ENCODE measurements around the gene MCOLN2. TPM values are rescaled to one million over a fixed set of nuclear protein-coding genes. Genes with fewer than 3 reads are reported as not detected.

MCOLN2 gene
- total RNA-seq, 1 experiment from 2014 or later = 1.4 TPM

GRCh38 chr1:84944767-84945486 lies 52.0 kb downstream of the MCOLN2 start:
- DNase-seq (ENCODE audit: low read depth in 1 of 2, low spot score in 2 of 2) = peak; percentile 74 to 91
- Histone ChIP-seq H3K27me3 (replicated peaks) (no peaks in the 10 kb centered on the region), H3K9me3 (replicated peaks) (no peaks in the 10 kb centered on the region), H3K36me3 (no peaks in the 10 kb centered on the region), H3K27ac (peak overlapping the region; percentile 73), H3K4me1 (replicated peaks) (peaks cover 20% of the 10 kb centered on the region), H3K4me3 (peak overlapping the region; percentile 30)

GRCh38 chr1:84941843-84942242 lies 55.1 kb downstream of the MCOLN2 start:
- H3K27me3 ChIP-seq (replicated peaks) = no peaks in the 10 kb centered on the region
- no peak for DNase-seq (ENCODE audit: low read depth in 1 of 2, low spot score in 2 of 2)
- H3K4me1 ChIP-seq (replicated peaks) = peaks cover 13% of the 10 kb centered on the region
- H3K9me3 ChIP-seq (replicated peaks) = no peaks in the 10 kb centered on the region
- H3K27ac ChIP-seq = no peak overlapping the region
- H3K36me3 ChIP-seq = no peaks in the 10 kb centered on the region
- no peak overlapping the region for H3K4me3 ChIP-seq

- H3K9me3 ChIP-seq (replicated peaks) = no peaks in the 10 kb centered on the region
- H3K27ac ChIP-seq = no peak overlapping the region
- H3K4me1 ChIP-seq (replicated peaks) = no peaks in the 10 kb centered on the region
- no peaks in the 10 kb centered on the region for H3K36me3 ChIP-seq
- no peak for DNase-seq (ENCODE audit: low read depth in 1 of 2, low spot score in 2 of 2)
- no peaks in the 10 kb centered on the region for H3K27me3 ChIP-seq (replicated peaks)
- no peak overlapping the region for H3K4me3 ChIP-seq
Observed at GRCh38 chr1:84940481-84940880, 56.4 kb downstream of the MCOLN2 start.

- no peak overlapping the region for H3K27ac ChIP-seq
- H3K4me1 ChIP-seq (replicated peaks) = no peaks in the 10 kb centered on the region
- no peaks in the 10 kb centered on the region for H3K9me3 ChIP-seq (replicated peaks)
- no peaks in the 10 kb centered on the region for H3K27me3 ChIP-seq (replicated peaks)
- no peak for DNase-seq (ENCODE audit: low read depth in 1 of 2, low spot score in 2 of 2)
- no peak overlapping the region for H3K4me3 ChIP-seq
- H3K36me3 ChIP-seq = no peaks in the 10 kb centered on the region
Observed at GRCh38 chr1:84939761-84940160, 57.2 kb downstream of the MCOLN2 start.

- no peak for DNase-seq (ENCODE audit: low read depth in 1 of 2, low spot score in 2 of 2)
- no peaks in the 10 kb centered on the region for H3K27me3 ChIP-seq (replicated peaks)
Observed at GRCh38 chr1:84939151-84939550, 57.8 kb downstream of the MCOLN2 start.

GRCh38 chr1:84936116-84936810 lies 60.6 kb downstream of the MCOLN2 start:
- H3K4me3 ChIP-seq = no peak overlapping the region
- H3K9me3 ChIP-seq (replicated peaks) = no peaks in the 10 kb centered on the region
- peaks cover 7% of the 10 kb centered on the region; the same call in 1 of the 2 replicates for H3K27me3 ChIP-seq (replicated peaks)
- DNase-seq (ENCODE audit: low read depth in 1 of 2, low spot score in 2 of 2) = peak in 1 of 2 experiments; percentile 35
- no peak overlapping the region for H3K27ac ChIP-seq
- H3K36me3 ChIP-seq = no peaks in the 10 kb centered on the region
- no peaks in the 10 kb centered on the region for H3K4me1 ChIP-seq (replicated peaks)

More at GRCh38 chr1:84939151-84939550, 57.8 kb downstream of the MCOLN2 start:
- no peaks in the 10 kb centered on the region for H3K4me1 ChIP-seq (replicated peaks)
- no peaks in the 10 kb centered on the region for H3K9me3 ChIP-seq (replicated peaks)
- H3K27ac ChIP-seq = no peak overlapping the region
- H3K4me3 ChIP-seq = no peak overlapping the region
- no peaks in the 10 kb centered on the region for H3K36me3 ChIP-seq

GRCh38 chr1:84933011-84933611 lies 63.8 kb downstream of the MCOLN2 start:
- Histone ChIP-seq H3K36me3 (no peaks in the 10 kb centered on the region), H3K4me1 (replicated peaks) (no peaks in the 10 kb centered on the region), H3K27me3 (replicated peaks) (peaks cover 15% of the 10 kb centered on the region; the same call in 1 of the 2 replicates), H3K9me3 (replicated peaks) (no peaks in the 10 kb centered on the region), H3K4me3 (no peak overlapping the region), H3K27ac (no peak overlapping the region)
- no peak for DNase-seq (ENCODE audit: low read depth in 1 of 2, low spot score in 2 of 2)

- Histone ChIP-seq H3K4me1 (replicated peaks) (no peaks in the 10 kb centered on the region), H3K4me3 (no peak overlapping the region), H3K27me3 (replicated peaks) (peaks cover 15% of the 10 kb centered on the region; the same call in 1 of the 2 replicates), H3K9me3 (replicated peaks) (no peaks in the 10 kb centered on the region), H3K36me3 (no peaks in the 10 kb centered on the region), H3K27ac (no peak overlapping the region)
- DNase-seq (ENCODE audit: low read depth in 1 of 2, low spot score in 2 of 2) = no peak
Observed at GRCh38 chr1:84930831-84931230, 66.1 kb downstream of the MCOLN2 start.

- H3K27me3 ChIP-seq (replicated peaks) = peaks cover 15% of the 10 kb centered on the region; the same call in 1 of the 2 replicates
- DNase-seq (ENCODE audit: low read depth in 1 of 2, low spot score in 2 of 2) = no peak
- H3K9me3 ChIP-seq (replicated peaks) = no peaks in the 10 kb centered on the region
- H3K4me3 ChIP-seq = no peak overlapping the region
- H3K36me3 ChIP-seq = no peaks in the 10 kb centered on the region
- no peak overlapping the region for H3K27ac ChIP-seq
- no peaks in the 10 kb centered on the region for H3K4me1 ChIP-seq (replicated peaks)
Observed at GRCh38 chr1:84930329-84930728, 66.6 kb downstream of the MCOLN2 start.

GRCh38 chr1:84929581-84929980 lies 67.3 kb downstream of the MCOLN2 start:
- H3K4me1 ChIP-seq (replicated peaks) = no peaks in the 10 kb centered on the region
- DNase-seq (ENCODE audit: low read depth in 1 of 2, low spot score in 2 of 2) = no peak
- H3K4me3 ChIP-seq = no peak overlapping the region
- no peaks in the 10 kb centered on the region for H3K36me3 ChIP-seq
- H3K27me3 ChIP-seq (replicated peaks) = peaks cover 15% of the 10 kb centered on the region; the same call in 1 of the 2 replicates
- no peak overlapping the region for H3K27ac ChIP-seq
- H3K9me3 ChIP-seq (replicated peaks) = no peaks in the 10 kb centered on the region

- Histone ChIP-seq H3K27ac (no peak overlapping the region), H3K9me3 (replicated peaks) (no peaks in the 10 kb centered on the region), H3K36me3 (no peaks in the 10 kb centered on the region), H3K27me3 (replicated peaks) (peaks cover 15% of the 10 kb centered on the region; the same call in 1 of the 2 replicates), H3K4me3 (no peak overlapping the region), H3K4me1 (replicated peaks) (no peaks in the 10 kb centered on the region)
- no peak for DNase-seq (ENCODE audit: low read depth in 1 of 2, low spot score in 2 of 2)
Observed at GRCh38 chr1:84928979-84929378, 67.9 kb downstream of the MCOLN2 start.

GRCh38 chr1:84923317-84923716 lies 73.6 kb downstream of the MCOLN2 start:
- no peaks in the 10 kb centered on the region; the same call in 1 of the 2 replicates for H3K9me3 ChIP-seq (replicated peaks)
- no peaks in the 10 kb centered on the region for H3K4me1 ChIP-seq (replicated peaks)
- no peaks in the 10 kb centered on the region for H3K27me3 ChIP-seq (replicated peaks)
- no peaks in the 10 kb centered on the region for H3K36me3 ChIP-seq
- H3K27ac ChIP-seq = no peak overlapping the region
- no peak for DNase-seq (ENCODE audit: low read depth in 1 of 2, low spot score in 2 of 2)
- H3K4me3 ChIP-seq = no peak overlapping the region

- no peaks in the 10 kb centered on the region for H3K36me3 ChIP-seq
- no peaks in the 10 kb centered on the region for H3K27me3 ChIP-seq (replicated peaks)
- no peaks in the 10 kb centered on the region; the same call in 1 of the 2 replicates for H3K9me3 ChIP-seq (replicated peaks)
- DNase-seq (ENCODE audit: low read depth in 1 of 2, low spot score in 2 of 2) = no peak
- H3K27ac ChIP-seq = no peak overlapping the region
- no peaks in the 10 kb centered on the region for H3K4me1 ChIP-seq (replicated peaks)
- H3K4me3 ChIP-seq = no peak overlapping the region
Observed at GRCh38 chr1:84920159-84920558, 76.8 kb downstream of the MCOLN2 start.

- Histone ChIP-seq H3K27me3 (replicated peaks) (no peaks in the 10 kb centered on the region), H3K4me3 (no peak overlapping the region), H3K4me1 (replicated peaks) (no peaks in the 10 kb centered on the region), H3K36me3 (no peaks in the 10 kb centered on the region), H3K9me3 (replicated peaks) (no peaks in the 10 kb centered on the region; the same call in 1 of the 2 replicates), H3K27ac (no peak overlapping the region)
- DNase-seq (ENCODE audit: low read depth in 1 of 2, low spot score in 2 of 2) = no peak
Observed at GRCh38 chr1:84919461-84919970, 77.4 kb downstream of the MCOLN2 start.
